Measurements from ENCODE around the gene OVOL1. TPM values are rescaled to one million over a fixed set of nuclear protein-coding genes. Genes with fewer than 3 reads are reported as not detected.

OVOL1 gene
- total and polyA plus RNA-seq, 4 donors, result 0.05 TPM; not detected in 3

- Histone ChIP-seq H3K9me3 (ENCODE audit: control insufficient read depth in 4 of 4, low read length in 3 of 4) (no peaks in the 10 kb centered on the region), H3K4me1 (ENCODE audit: control insufficient read depth in 4 of 4, insufficient read depth in 4 of 4, low read length in 3 of 4) (peaks cover 8 to 16% (median 12%) of the 10 kb centered on the region in 4 donors), H3K27me3 (ENCODE audit: control insufficient read depth in 4 of 4, insufficient read depth in 4 of 4, low read length in 3 of 4) (peaks cover 0 to 9% (median 1%) of the 10 kb centered on the region in 4 donors), H3K9ac (ENCODE audit: low read depth in 1 of 2, low read length in 2 of 2) (no peak overlapping the region), H3K4me3 (ENCODE audit: low read depth in 1 of 3, low read length in 3 of 3) (no peak overlapping the region), H3K27ac (ENCODE audit: low read depth in 1 of 2, low read length in 2 of 2) (no peak overlapping the region), H3K36me3 (ENCODE audit: control insufficient read depth in 4 of 4, insufficient read depth in 3 of 4, low read depth in 1 of 4, low read length in 3 of 4) (no peaks in the 10 kb centered on the region)
- WGBS, result 77% methylated on average over 13 of the region's 13 CpGs
- DNase-seq (ENCODE audit: low spot score), result no peak
- TF ChIP-seq EGR1 (IDR thresholded peaks at IDR 0.05; ENCODE audit: low read depth in 2 of 2) (no peak), FOXA2 (IDR thresholded peaks at IDR 0.05) (no peak), HNF4G (IDR thresholded peaks at IDR 0.05) (no peak), NR2F2 (IDR thresholded peaks at IDR 0.05) (no peak), GABPA (IDR thresholded peaks at IDR 0.05 in 1 of 2, conservative IDR thresholded peaks at IDR 0.05 in 1 of 2) (no peak), JUND (IDR thresholded peaks at IDR 0.05) (no peak), ZBTB33 (IDR thresholded peaks at IDR 0.05) (no peak), RAD21 (IDR thresholded peaks at IDR 0.05) (no peak), YY1 (IDR thresholded peaks at IDR 0.05) (no peak), SP1 (IDR thresholded peaks at IDR 0.05) (no peak), HNF4A (conservative IDR thresholded peaks at IDR 0.05) (no peak), ATF3 (IDR thresholded peaks at IDR 0.05) (no peak), FOXA1 (IDR thresholded peaks at IDR 0.05) (no peak), TAF1 (conservative IDR thresholded peaks at IDR 0.05) (no peak)
- TF ChIP-seq, protein P1, sequence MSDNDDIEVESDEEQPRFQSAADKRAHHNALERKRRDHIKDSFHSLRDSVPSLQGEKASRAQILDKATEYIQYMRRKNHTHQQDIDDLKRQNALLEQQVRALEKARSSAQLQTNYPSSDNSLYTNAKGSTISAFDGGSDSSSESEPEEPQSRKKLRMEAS (IDR thresholded peaks at IDR 0.05), result no peak
- TF ChIP-seq, protein P2, sequence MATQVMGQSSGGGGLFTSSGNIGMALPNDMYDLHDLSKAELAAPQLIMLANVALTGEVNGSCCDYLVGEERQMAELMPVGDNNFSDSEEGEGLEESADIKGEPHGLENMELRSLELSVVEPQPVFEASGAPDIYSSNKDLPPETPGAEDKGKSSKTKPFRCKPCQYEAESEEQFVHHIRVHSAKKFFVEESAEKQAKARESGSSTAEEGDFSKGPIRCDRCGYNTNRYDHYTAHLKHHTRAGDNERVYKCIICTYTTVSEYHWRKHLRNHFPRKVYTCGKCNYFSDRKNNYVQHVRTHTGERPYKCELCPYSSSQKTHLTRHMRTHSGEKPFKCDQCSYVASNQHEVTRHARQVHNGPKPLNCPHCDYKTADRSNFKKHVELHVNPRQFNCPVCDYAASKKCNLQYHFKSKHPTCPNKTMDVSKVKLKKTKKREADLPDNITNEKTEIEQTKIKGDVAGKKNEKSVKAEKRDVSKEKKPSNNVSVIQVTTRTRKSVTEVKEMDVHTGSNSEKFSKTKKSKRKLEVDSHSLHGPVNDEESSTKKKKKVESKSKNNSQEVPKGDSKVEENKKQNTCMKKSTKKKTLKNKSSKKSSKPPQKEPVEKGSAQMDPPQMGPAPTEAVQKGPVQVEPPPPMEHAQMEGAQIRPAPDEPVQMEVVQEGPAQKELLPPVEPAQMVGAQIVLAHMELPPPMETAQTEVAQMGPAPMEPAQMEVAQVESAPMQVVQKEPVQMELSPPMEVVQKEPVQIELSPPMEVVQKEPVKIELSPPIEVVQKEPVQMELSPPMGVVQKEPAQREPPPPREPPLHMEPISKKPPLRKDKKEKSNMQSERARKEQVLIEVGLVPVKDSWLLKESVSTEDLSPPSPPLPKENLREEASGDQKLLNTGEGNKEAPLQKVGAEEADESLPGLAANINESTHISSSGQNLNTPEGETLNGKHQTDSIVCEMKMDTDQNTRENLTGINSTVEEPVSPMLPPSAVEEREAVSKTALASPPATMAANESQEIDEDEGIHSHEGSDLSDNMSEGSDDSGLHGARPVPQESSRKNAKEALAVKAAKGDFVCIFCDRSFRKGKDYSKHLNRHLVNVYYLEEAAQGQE (IDR thresholded peaks at IDR 0.05), result no peak
Measured at GRCh38 chr11:65791719-65792213, 4.9 kb downstream of the OVOL1 start.

DNA sequence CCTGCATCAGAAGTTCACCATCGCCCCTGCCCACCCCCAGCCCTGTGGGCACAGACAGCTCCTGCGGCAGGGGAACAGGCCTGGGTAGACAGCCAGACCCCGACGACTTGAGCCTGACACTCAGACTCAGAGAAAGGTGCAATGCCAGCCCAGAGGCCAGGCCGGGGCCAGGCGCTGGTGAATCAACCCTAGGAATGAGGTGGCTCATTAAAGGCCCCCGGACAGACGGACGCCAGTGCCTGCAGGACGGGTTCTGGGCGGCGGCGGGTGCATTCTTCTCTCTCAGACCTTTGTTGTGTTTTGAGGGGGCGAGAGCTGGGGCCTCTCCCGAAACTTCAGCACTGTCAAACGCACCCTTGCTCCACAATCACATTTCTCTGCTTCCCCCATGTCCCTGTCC, 5.6 kb downstream of the OVOL1 start:
- Histone ChIP-seq H3K9ac (ENCODE audit: low read depth in 1 of 2, low read length in 2 of 2) (no peak overlapping the region), H3K36me3 (ENCODE audit: control insufficient read depth in 4 of 4, insufficient read depth in 3 of 4, low read depth in 1 of 4, low read length in 3 of 4) (no peaks in the 10 kb centered on the region), H3K27me3 (ENCODE audit: control insufficient read depth in 4 of 4, insufficient read depth in 4 of 4, low read length in 3 of 4) (peaks cover 0 to 9% (median 1%) of the 10 kb centered on the region in 4 donors), H3K4me3 (ENCODE audit: low read depth in 1 of 3, low read length in 3 of 3) (no peak overlapping the region), H3K4me1 (ENCODE audit: control insufficient read depth in 4 of 4, insufficient read depth in 4 of 4, low read length in 3 of 4) (peaks cover 8 to 12% (median 10%) of the 10 kb centered on the region in 4 donors), H3K27ac (ENCODE audit: low read depth in 1 of 2, low read length in 2 of 2) (no peak overlapping the region), H3K9me3 (ENCODE audit: control insufficient read depth in 4 of 4, low read length in 3 of 4) (no peaks in the 10 kb centered on the region)
- 90% methylated on average over 16 of the region's 16 CpGs for WGBS
- DNase-seq (ENCODE audit: low spot score), result no peak
- no peak for TF ChIP-seq HNF4G (IDR thresholded peaks at IDR 0.05)
- no peak for TF ChIP-seq ZBTB33 (IDR thresholded peaks at IDR 0.05)
- TF ChIP-seq GABPA (IDR thresholded peaks at IDR 0.05 in 1 of 2, conservative IDR thresholded peaks at IDR 0.05 in 1 of 2), result no peak
- TF ChIP-seq CTCF (IDR thresholded peaks at IDR 0.05; ENCODE audit: low read depth, low read length, missing input control), result no peak
- no peak for TF ChIP-seq ATF3 (IDR thresholded peaks at IDR 0.05)
- TF ChIP-seq HNF4A (conservative IDR thresholded peaks at IDR 0.05), result no peak
- no peak for TF ChIP-seq TAF1 (conservative IDR thresholded peaks at IDR 0.05)
- no peak for TF ChIP-seq RAD21 (IDR thresholded peaks at IDR 0.05)
- TF ChIP-seq, protein P2 (IDR thresholded peaks at IDR 0.05), result no peak
- TF ChIP-seq JUND (IDR thresholded peaks at IDR 0.05), result no peak
- no peak for TF ChIP-seq FOXA1 (IDR thresholded peaks at IDR 0.05)
- no peak for TF ChIP-seq SP1 (IDR thresholded peaks at IDR 0.05)

All from liver (tissue), 9 donors.